Raji (cell line): ENCODE measurements around the gene LONP2.

Source experiments
- POLR2A ChIP-seq: IDR thresholded peaks from 2 replicates; pipeline ENCODE4 v1.6.1; 2011; ENCODE audit warnings: low read depth, low read length, control low read depth; ENCODE audit not compliant: insufficient read depth

The LONP2 gene

GRCh38 chr16:48334325-48334724 is 90.2 kb downstream of the LONP2 start:
- TF ChIP-seq POLR2A: no peak

GRCh38 chr16:48335961-48336360 is 91.9 kb downstream of the LONP2 start:
- no peak for TF ChIP-seq POLR2A

GRCh38 chr16:48340054-48340453 is 96.0 kb downstream of the LONP2 start:
- TF ChIP-seq POLR2A: no peak

GRCh38 chr16:48342591-48342990 is 98.5 kb downstream of the LONP2 start:
- TF ChIP-seq POLR2A: no peak

- TF ChIP-seq POLR2A: no peak
These were observed 103.2 kb downstream of the LONP2 start for GRCh38 chr16:48347191-48347865.

GRCh38 chr16:48347980-48348379 is 103.9 kb downstream of the LONP2 start:
- TF ChIP-seq POLR2A: no peak

- TF ChIP-seq POLR2A: no peak
These were observed 106.6 kb downstream of the LONP2 start for GRCh38 chr16:48350736-48351135.

GRCh38 chr16:48352648-48353390 is 108.7 kb downstream of the LONP2 start:
- no peak for TF ChIP-seq POLR2A

- no peak for TF ChIP-seq POLR2A
These were observed 109.6 kb downstream of the LONP2 start for GRCh38 chr16:48353565-48354163.

- no peak for TF ChIP-seq POLR2A
These were observed 111.1 kb downstream of the LONP2 start for GRCh38 chr16:48354877-48355855.

GRCh38 chr16:48356633-48357376 is 112.7 kb downstream of the LONP2 start:
- no peak for TF ChIP-seq POLR2A

- no peak for TF ChIP-seq POLR2A
These were observed 114.3 kb downstream of the LONP2 start for GRCh38 chr16:48358419-48358818.

GRCh38 chr16:48359983-48360382 is 115.9 kb downstream of the LONP2 start:
- TF ChIP-seq POLR2A: no peak

- no peak for TF ChIP-seq POLR2A
These were observed 116.9 kb downstream of the LONP2 start for GRCh38 chr16:48361012-48361411.
